ENCODE results near the gene MYO18A.

DNA sequence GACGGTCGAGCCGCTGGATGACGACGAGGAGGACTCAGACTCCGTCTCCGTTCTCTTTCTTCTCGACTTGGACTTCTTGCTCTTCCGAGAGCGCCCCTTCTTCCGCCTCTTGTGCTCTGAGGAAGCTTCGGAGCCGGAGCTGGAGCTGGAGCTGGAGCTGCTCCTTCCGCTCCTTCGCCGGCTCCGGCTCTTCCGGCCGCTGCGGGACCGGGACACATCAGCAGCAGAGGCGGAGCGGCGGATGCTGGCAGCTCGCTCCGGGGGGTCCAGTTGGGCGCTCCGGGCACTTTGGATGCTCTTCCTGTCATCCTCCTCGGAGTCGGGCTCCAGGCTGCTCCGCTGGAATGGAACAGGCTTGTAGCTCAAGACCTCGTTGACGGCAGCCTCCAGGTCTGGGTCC lies 100.3 kb downstream of the MYO18A start:
- TF ChIP-seq, protein P1, sequence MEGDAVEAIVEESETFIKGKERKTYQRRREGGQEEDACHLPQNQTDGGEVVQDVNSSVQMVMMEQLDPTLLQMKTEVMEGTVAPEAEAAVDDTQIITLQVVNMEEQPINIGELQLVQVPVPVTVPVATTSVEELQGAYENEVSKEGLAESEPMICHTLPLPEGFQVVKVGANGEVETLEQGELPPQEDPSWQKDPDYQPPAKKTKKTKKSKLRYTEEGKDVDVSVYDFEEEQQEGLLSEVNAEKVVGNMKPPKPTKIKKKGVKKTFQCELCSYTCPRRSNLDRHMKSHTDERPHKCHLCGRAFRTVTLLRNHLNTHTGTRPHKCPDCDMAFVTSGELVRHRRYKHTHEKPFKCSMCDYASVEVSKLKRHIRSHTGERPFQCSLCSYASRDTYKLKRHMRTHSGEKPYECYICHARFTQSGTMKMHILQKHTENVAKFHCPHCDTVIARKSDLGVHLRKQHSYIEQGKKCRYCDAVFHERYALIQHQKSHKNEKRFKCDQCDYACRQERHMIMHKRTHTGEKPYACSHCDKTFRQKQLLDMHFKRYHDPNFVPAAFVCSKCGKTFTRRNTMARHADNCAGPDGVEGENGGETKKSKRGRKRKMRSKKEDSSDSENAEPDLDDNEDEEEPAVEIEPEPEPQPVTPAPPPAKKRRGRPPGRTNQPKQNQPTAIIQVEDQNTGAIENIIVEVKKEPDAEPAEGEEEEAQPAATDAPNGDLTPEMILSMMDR (IDR thresholded peaks at IDR 0.05; ENCODE audit: low read depth, low read length) = no peak
- no peak for TF ChIP-seq EZH2phosphoT487 (IDR thresholded peaks at IDR 0.05; ENCODE audit: low read depth)
